OCI-M2 (cell line): Measurements from ENCODE around the gene ZNF474.

Source experiments
- DNase-seq: peaks from one replicate; lab custom pipeline; 2025; ENCODE audit not compliant: unreplicated experiment; lab: John Stamatoyannopoulos, UW

ZNF474 gene

DNA sequence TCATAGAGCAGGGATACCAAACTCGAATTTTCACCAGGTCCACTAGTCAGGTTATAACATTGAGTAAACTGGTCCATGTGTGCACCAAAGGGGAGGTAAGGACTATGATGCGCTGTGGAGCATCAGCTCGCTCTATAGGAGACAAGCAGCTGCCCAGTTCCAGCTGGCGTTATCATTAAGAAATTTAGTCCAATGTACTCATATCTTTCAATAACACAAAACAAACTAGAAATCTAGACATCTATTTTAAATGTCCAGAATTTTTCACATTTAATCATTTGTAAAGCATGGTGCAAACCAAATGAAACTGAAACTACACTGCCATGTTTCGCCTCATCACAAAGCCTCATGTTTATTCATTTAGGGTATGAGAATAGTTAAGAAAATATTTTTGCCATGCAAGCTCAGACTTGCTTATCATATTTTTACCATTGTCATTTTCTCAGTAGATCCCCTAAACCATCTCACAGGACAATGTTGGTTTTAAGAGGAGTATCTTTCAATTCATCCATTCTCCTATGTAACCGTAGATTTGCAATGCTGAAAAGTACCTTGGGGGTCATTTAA lies 50.9 kb downstream of the ZNF474 start:
- DNase-seq = no peak

DNA sequence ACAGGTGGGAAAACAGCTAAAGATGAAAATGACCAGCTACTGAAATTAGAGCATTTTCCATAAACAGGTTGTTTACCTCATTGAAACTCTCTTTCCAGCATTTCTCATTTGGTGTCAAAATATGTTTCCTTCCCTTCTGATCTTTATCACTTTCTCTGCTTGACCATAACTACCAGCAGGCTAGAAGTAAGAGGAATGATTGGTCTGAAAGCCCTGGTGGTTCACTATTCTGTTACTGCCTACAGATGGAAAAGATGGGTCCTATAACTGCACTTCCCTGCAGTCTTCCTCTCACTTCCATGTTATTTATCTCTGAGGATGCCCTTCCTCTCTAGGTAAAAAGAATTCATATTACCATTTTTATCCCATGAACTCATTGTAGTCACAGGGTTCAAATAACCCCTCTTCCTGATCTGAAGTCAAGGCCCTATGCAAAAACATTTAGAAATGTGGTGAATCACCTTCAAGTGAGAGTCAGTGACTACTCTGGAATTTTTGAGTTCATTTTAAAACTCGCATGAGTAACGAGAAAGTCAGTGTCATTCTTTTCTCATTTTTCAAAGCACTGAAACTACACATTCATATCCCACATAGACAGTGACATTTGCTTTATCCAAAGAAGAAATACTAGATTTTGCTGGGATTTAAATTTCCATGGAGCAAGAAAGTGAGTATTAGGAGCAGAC lies 51.7 kb downstream of the ZNF474 start:
- no peak for DNase-seq

DNA sequence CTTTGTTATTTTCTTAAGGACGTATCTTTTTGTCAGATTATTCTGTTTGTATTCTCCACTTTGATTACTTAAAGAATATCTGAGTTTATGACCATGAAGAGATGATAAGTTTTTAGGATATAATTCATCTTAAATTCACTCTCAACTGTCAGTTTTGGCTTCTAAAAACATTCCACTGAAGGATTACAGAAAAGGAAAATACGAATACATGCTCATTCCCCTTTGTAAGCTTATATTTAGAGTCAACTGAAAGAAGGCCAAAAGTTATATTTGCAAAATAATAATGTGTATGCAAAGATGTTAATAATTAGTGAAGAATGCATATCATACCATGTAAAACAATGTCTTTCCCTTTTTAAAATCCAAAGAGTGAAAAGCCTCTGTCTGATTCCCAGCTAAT lies 52.5 kb downstream of the ZNF474 start:
- no peak for DNase-seq

DNA sequence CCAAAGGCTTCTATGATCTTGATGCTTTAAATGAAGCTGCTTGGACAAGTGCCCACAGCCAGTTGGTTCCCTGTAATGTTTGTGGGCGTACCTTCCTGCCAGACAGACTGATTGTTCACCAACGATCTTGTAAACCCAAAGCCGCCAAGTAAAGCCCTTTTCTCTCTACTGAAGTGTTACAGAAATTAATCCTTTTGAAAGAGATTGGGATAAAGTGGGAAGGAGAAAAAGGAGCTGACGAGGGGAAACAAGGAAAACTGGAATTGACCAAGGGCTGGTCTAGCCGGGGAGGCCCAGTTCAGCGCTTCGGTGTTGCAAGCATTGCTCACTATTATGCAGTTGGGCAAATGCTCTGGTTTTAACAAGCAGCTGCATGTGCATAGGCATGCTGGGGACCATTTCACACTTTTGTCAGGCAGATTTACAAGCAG lies 53.2 kb downstream of the ZNF474 start:
- DNase-seq = no peak

DNA sequence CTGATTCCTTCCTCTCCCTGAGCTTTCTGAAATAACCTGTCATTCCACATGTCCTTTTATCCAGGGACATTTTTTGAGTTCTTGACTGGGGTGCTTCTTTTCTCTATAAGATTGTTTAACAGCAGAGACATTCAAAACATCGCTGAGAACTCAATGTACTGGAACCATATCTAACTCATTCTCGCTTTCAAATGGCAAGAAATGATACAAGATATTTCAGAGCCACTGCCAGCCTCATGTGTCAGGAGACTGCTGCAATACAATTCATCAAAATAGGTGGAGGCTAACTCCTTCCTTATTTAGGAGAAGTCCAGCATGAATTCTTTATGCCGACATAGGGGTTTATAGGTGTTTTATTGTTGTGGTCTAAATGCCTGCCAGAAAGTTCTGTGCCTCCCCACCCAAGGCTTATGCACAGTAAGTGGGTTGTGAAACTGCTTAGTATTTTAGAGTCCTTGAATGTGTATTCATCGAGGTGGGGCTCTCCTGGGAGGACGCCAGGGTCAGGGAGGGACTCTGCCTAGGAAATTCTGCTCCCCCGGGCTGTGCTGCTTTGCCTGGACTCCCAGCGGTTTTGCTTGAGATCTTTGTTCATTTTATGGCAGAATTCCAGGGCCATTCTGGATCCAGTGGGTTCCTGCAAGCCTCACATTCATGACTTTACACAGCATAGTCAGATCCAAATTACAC lies 53.9 kb downstream of the ZNF474 start:
- DNase-seq = no peak

DNA sequence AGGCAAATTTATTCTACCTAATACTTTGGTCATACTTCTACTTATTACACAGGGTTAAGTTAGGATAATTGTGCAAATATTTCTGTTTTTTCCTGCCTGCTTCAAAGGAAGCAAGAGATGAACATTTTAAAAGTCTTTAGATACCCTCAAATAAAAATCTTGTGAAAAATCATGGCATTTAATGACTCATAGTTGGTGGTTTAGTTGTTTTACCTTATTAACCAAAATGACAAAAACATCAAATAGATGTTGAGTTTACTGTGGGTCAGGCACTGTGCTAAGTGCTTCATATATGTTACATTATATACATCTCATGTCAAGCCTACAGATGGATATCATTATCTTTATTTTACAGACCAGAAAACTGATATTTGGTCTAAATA lies 54.4 kb downstream of the ZNF474 start:
- no peak for DNase-seq

DNA sequence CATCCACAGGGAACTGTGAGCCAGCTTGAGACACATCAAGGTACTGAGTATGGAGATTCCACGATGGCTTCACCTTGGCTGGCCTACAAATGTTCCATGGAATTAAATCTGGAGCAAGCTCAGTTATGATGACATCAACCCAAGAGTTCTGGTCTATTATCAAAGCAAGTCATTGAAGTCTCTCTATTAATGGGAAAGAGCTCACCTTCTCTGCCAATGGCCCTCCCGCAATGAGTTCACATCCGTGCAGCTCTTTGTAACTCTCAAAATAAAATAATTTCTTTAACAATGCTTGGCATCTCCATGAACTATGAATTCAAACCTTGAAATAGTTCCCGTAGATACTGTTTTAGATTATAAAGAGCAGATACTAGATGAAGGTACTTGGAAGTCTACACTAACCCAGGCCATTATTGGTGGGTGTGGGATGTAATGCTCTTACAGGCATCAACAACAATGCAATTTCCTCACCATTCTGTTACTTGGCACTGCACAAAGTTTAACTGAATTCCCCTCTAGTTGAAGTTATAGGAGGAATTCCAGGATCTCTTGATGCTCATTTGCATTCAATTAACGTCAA lies 55.4 kb downstream of the ZNF474 start:
- DNase-seq = no peak

DNA sequence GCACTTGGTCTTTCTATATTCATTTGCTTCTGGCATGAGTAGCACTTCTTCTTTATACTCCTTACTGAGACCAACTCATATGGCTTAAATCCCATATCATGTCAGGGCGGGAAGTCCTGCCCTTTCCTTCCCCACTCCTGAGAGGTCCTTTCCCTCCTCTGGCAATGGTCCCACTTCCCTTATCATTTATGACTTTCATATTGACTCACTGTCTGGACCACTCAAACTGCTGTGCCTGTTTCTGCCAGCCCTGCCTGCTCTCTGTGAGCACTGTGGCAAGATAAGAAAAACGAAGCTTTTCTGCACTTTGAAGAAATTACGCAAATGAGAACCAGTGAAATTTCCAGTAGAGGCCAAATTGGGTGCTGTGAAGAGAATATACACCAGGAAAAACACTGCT lies 58.1 kb downstream of the ZNF474 start:
- DNase-seq = no peak

DNA sequence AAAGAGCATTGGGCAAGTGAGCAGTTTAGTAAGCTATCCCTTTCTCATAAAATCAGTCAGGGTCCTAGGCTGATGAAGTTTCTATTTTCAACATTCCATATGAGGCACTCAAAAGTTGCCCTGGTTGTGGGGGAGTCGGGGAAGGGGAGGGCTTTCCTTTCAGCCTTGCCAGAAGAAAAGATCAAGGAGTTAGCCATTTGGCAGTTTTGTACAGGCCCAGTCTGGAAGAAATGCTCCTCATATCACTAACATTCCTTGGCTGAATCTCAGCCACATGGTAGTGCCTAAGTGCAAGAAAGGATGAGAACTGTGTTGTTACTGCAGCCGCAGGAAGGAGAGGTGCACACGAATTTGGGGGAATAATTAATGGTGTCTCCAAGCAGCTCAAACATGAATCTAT lies 60.8 kb downstream of the ZNF474 start:
- no peak for DNase-seq

DNA sequence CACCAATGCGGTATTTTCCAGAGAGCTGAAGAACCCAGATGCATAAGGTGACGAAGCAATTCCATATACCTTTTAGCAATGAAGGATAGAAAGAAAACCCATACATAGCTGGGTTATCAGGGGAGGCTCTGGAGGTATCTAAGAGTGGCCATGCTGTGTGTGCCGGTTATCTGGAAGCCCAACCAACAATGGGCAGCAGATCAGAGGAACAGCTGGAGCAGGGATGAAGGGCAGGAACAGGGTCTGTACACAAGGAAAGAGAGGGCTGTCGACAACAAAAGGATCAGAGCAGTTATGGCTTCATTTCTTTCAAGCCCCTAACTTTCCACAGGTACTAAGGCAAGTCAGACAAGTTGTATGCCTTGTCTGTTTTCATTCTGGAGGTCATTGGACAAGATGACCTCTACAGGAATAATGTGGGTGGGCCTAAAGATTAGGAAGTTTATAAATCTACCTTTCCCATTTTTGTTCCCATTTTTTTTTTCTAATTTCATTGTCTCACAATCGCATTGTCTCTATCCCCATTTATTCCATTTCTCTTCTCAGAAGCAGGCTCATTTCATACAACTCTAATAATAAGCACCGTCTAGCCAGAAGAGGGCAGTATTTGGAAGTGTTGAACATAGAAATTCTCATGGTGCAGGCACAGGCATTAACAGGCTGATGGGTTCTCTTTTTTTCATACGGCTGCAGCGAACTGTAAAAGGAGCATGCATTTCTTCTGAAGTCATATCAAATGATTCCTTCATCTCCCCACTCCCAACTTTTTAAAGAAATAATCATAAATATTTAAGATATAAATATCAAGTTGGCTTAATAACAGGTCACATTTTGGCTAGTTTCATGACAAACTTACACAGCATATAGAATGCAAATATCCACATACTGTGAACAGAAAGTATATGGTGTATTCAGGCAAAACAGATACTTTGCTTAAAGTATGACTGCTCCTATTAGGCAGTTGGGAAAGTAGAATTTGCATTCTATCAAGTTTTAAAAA lies 63.5 kb downstream of the ZNF474 start:
- no peak for DNase-seq

DNA sequence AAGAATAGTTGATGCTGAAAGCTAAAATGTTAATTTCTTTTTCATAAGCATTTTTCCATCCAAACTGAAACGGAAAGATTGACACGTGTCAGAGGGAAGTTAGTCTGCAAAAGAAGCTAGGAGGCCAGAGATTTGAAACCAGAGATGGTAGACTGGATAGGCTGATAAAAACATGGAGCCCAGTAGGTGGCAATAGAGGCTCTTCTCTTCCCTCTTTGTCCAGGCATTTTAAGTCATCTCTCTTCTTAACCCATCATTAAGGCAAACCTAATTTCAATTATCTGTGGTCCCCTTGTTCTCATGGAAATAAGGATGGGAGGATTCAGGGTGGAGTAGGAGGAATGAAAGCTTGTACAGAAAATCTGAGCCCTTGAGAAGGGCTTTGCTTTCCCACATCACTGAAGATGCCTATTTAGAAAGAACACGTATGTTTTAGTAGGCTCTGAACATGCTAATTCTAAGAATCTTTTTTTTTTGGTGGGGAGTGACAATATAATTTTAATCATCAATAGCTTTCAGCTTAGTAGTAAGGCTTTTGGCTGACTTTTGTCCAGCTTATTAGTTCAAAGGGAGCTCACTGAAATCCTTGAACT lies 66.6 kb downstream of the ZNF474 start:
- peak; percentile 11 for DNase-seq

DNA sequence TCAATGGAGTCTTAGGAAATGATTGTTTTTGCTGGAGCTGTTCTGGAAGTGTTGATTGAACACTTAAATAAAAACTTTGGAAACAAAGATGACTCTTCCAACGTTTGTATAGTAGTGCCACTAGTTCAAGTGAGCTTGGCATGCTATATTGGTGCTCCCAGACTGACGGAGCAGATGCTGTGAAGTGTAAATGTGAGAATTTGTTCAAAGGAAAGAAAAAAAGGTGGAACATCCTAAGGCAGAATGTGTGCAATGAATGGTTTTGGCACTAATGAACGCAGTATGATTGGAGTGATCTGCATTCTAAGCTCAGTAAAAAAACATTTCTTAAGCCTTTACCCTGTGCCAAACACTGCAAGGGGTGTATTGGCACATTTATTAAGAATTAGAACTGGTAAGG lies 69.8 kb downstream of the ZNF474 start:
- no peak for DNase-seq

DNA sequence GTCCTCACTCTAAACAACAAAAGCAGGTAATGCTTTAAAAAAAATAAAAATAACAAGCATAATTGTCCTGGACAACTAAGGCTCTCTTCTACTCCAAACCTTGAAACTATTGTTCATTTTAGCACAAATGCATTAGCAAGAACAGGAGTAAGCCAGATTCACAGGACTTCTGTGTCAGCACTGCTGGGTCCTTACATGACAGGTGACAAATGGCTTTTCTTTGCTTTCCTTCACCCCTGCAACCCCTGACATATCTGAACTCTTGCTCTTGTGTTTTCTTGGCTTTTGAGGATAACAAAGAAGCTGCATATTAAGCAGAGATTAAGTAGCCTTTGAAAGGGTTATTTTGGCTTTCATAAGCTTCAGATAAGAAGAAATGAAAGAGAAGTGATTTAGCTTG lies 71.1 kb downstream of the ZNF474 start:
- DNase-seq = no peak

DNA sequence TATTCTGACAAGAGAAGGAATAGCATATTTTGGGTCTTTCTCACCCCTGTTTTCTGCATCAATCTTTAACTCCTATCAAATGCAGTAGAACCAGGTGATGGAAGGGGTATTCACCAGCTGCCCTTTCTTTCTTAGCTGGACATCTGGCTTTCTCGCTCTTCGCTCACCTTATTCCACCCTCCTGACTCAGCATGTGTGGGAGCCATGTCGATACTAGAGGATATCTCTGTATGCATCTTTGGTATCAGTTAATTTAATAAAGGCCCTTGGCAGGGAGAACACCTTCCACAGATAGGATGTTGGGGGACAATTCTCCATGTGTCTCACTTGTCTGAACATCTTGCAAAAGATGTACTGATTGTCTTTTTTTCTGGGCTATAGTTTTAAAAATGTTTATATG lies 71.5 kb downstream of the ZNF474 start:
- no peak for DNase-seq

DNA sequence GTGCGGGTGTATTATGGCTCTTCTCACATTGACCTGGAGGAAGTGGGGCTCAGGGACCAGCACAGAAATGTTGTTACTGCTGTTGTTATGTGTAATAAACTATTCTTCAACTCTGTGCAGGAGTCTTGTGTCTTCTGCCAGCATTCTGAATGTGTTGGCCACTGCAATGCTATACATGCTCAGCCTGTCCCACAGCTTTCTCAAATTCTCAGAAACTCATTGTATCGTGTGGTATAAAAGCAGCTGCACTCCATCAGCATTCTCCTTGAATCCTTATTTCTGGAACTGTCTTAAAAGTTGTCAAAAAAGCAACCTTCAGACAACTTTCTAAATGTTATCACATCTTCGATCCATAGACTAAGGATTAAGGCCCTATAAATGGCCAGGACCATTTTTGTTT lies 72.0 kb downstream of the ZNF474 start:
- DNase-seq = no peak

DNA sequence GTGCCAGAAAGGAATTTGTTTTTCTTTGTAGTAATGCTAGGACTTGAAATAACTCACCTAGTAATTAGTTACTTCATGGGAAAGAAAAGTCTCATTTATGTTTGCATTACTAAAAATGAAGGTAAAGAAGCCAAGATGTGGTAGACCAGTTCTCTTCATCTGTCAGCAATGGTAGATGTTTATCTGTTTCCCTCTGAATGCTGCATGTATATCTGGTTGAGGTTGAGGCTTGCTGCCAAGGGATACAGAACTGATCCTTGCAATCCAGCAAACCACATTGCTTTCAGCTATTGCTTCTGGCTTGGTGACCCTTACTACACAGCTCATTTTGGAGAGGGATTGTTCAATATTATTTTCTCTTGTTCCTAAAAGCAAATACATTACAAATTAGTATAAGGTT lies 73.6 kb downstream of the ZNF474 start:
- DNase-seq = no peak
